Uterus (tissue), 2 donors: Measurements from ENCODE around the gene PML.

Experiments used
- POLR2A ChIP-seq, 2 donors: fragments of 450-650 bp; IDR thresholded peaks; one replicate each; pipeline ENCODE4 v1.6.1; 2016; ENCODE audit warnings: antibody characterized with exemption in 2 of 2, mild to moderate bottlenecking in 1 of 2, moderate library complexity in 1 of 2
- TF ChIP-seq, protein P1 (sequence below), 4 experiments: fragments of 200-600 bp in 2 of 4; fragments of 450-650 bp in 2 of 4; sonication (generic) in 2 of 4; IDR thresholded peaks; one replicate each; pipeline ENCODE4 v1.5.1; 2016 to 2019; ENCODE audit warnings: antibody characterized with exemption in 4 of 4, mild to moderate bottlenecking in 2 of 4, moderate library complexity in 1 of 4

DNA sequence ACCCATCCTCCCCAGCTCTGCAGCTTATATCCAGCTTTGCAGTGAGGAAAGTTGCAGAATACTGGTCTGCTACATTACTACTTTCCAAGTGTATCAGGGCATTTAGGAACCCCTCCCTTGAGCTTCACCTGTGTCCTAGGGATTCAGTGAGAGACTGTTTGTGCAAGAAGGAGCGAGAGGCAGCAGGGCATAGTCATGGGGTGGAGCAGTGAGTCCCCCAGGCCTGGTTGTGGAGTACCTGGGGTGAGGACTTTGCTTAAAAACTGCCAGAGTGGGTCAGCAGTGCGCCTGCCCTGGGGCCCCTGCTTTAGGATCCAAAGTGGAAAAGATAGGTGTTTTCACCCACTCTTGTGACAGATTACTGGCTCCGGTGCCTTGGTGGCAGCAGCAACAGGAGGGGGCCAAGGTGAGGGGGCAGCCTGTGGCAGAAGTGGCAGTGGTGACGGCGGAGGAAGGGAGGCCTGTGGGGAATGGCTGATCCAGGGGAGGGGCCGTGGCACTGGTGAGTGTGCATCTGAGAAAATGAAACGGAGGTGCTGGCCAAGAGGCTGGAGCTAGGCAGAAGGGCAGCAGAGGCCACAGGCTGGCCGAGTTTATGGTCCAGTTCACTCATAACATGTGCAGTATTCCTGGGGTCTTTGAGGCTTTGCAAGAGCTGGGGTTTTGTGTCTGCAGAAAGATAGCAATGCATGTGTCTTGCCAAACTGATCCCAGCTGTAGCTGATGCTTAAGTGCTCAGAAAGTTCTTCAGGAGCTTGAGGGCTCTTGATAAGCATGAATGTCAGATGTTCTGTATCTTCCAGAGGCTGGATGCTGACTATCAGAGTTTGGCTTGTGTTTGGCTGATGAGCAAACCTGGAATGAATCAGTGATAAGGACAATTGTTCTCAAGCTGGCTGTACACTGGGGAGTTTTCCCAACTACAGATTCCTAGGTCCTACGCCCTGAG, 44.5 kb downstream of the PML start:
- no peak for TF ChIP-seq POLR2A (IDR thresholded peaks at IDR 0.05)
- TF ChIP-seq, protein P1, sequence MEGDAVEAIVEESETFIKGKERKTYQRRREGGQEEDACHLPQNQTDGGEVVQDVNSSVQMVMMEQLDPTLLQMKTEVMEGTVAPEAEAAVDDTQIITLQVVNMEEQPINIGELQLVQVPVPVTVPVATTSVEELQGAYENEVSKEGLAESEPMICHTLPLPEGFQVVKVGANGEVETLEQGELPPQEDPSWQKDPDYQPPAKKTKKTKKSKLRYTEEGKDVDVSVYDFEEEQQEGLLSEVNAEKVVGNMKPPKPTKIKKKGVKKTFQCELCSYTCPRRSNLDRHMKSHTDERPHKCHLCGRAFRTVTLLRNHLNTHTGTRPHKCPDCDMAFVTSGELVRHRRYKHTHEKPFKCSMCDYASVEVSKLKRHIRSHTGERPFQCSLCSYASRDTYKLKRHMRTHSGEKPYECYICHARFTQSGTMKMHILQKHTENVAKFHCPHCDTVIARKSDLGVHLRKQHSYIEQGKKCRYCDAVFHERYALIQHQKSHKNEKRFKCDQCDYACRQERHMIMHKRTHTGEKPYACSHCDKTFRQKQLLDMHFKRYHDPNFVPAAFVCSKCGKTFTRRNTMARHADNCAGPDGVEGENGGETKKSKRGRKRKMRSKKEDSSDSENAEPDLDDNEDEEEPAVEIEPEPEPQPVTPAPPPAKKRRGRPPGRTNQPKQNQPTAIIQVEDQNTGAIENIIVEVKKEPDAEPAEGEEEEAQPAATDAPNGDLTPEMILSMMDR (IDR thresholded peaks at IDR 0.05) = no peak
